Gastroesophageal sphincter (tissue), 4 donors: ENCODE data around the gene ARMH3. TPM values are rescaled to one million over a fixed set of nuclear protein-coding genes. Genes with fewer than 3 reads are reported as not detected.
A peak's percentile ranks its signal among the peaks of the same experiment; 100 is the strongest.

Source experiments
- ATAC-seq: fragments of 150-250 bp; one replicate; pipeline ENCODE4 v1.9.1; 2016; ENCODE audit warnings: mild to moderate bottlenecking, moderate library complexity
- H3K27ac ChIP-seq, 4 donors: fragments of 200-600 bp; sonication (generic) in 3 of 4; 1 replicate in 3 of 4; 2 replicates in 1 of 4; pipeline ENCODE4 v1.5.1; 2016 to 2019
- H3K27me3 ChIP-seq: fragments of 200-600 bp; sonication (generic); one replicate; pipeline ENCODE4 v1.5.1; 2019
- H3K36me3 ChIP-seq, 2 donors: fragments of 200-600 bp; sonication (generic); one replicate each; pipeline ENCODE4 v1.5.1; 2019; ENCODE audit warnings: control low read depth in 1 of 2
- H3K4me1 ChIP-seq, 3 donors: fragments of 200-600 bp; sonication (generic); 1 replicate in 2 of 3; 2 replicates in 1 of 3; pipeline ENCODE4 v1.5.1; 2016 to 2019; ENCODE audit warnings: control low read depth in 2 of 3
- H3K4me3 ChIP-seq, 2 donors: fragments of 200-600 bp; sonication (generic); one replicate each; pipeline ENCODE4 v1.5.1; 2019; ENCODE audit warnings: mild to moderate bottlenecking in 1 of 2, moderate library complexity in 1 of 2
- H3K9me3 ChIP-seq, 3 donors: fragments of 200-600 bp; sonication (generic); one replicate each; pipeline ENCODE4 v1.5.1; 2017 to 2019; ENCODE audit warnings: control low read depth in 2 of 3
- CTCF ChIP-seq, 4 experiments: fragments of 200-600 bp in 2 of 4; fragments of 450-650 bp in 2 of 4; sonication (generic) in 1 of 4; IDR thresholded peaks; one replicate each; pipeline ENCODE4 v1.5.1; 2017 to 2019; ENCODE audit warnings: antibody characterized with exemption in 4 of 4, mild to moderate bottlenecking in 2 of 4, moderate library complexity in 2 of 4
- EP300 ChIP-seq: sonication (generic); formaldehyde crosslinking; IDR thresholded peaks from one replicate; pipeline ENCODE4 v1.6.1; 2017; ENCODE audit warnings: antibody characterized with exemption, mild to moderate bottlenecking
- POLR2A ChIP-seq, 2 donors: fragments of 450-650 bp; IDR thresholded peaks; one replicate each; pipeline ENCODE4 v1.6.1; 2017; ENCODE audit warnings: antibody characterized with exemption in 2 of 2, mild to moderate bottlenecking in 2 of 2, moderate library complexity in 1 of 2
- POLR2AphosphoS5 ChIP-seq: sonication (generic); formaldehyde crosslinking; IDR thresholded peaks from one replicate; pipeline ENCODE4 v1.6.1; 2017; ENCODE audit warnings: antibody characterized with exemption
- WGBS, 2 donors: methylation state at CpG; one replicate each; pipeline ENCODE4 v1.1.5; 2018; ENCODE audit warnings: low coverage in 1 of 2; 5-methylcytosine and 5-hydroxymethylcytosine counted together
- total RNA-seq, 4 donors: library from RNA; depleted of rRNA; stranded (reverse); fragments of >200 nt; gene quantifications; one replicate each; pipeline ENCODE4 v1.1.0, GENCODE V29; 2016

The ARMH3 gene
- total RNA-seq, 4 donors from 2014 or later = 12.4 to 17.2 (median 14.9) TPM

- Histone ChIP-seq H3K9me3 (no peaks in the 10 kb centered on the region), H3K36me3 (no peaks in the 10 kb centered on the region), H3K4me3 (peak overlapping the region in 1 of 2 donors; percentile 43), H3K27ac (no peak overlapping the region), H3K4me1 (peaks cover 0 to 41% (median 13%) of the 10 kb centered on the region in 3 donors), H3K27me3 (no peaks in the 10 kb centered on the region)
- ATAC-seq = peak; percentile 32
- 45 to 49% methylated on average over 5 to 7 of the region's 36 CpGs for WGBS, 2 donors
- TF ChIP-seq POLR2AphosphoS5 = no peak
- TF ChIP-seq POLR2A (IDR thresholded peaks at IDR 0.05) = no peak
- TF ChIP-seq CTCF (IDR thresholded peaks at IDR 0.05) = no peak
- no peak for TF ChIP-seq EP300
These were observed 216.4 kb downstream of the ARMH3 start for GRCh38 chr10:101839416-101840063.

- 100% methylated on average over 1 of the region's 1 CpG; no CpG with 5 or more reads in 1 of the 2 donors for WGBS, 2 donors
- peaks cover 0 to 38% (median 13%) of the 10 kb centered on the region in 3 donors for H3K4me1 ChIP-seq
- no peak overlapping the region for H3K27ac ChIP-seq
These were observed 217.0 kb downstream of the ARMH3 start for GRCh38 chr10:101839002-101839401.

GRCh38 chr10:101838416-101838970, 217.5 kb downstream of the ARMH3 start:
- Histone ChIP-seq H3K27ac (no peak overlapping the region), H3K4me1 (peaks cover 0 to 33% (median 13%) of the 10 kb centered on the region in 3 donors), H3K9me3 (no peaks in the 10 kb centered on the region), H3K4me3 (no peak overlapping the region), H3K36me3 (no peaks in the 10 kb centered on the region), H3K27me3 (no peaks in the 10 kb centered on the region)
- TF ChIP-seq EP300 = no peak
- no peak for TF ChIP-seq POLR2A (IDR thresholded peaks at IDR 0.05)
- TF ChIP-seq POLR2AphosphoS5 = no peak
- no peak for TF ChIP-seq CTCF (IDR thresholded peaks at IDR 0.05)
- ATAC-seq = no peak
- 58 to 100% methylated on average over 1 to 4 of the region's 6 CpGs for WGBS, 2 donors

More at GRCh38 chr10:101839002-101839401, 217.0 kb downstream of the ARMH3 start:
- no peaks in the 10 kb centered on the region for H3K36me3 ChIP-seq
- no peak for ATAC-seq
- H3K9me3 ChIP-seq = no peaks in the 10 kb centered on the region
- no peaks in the 10 kb centered on the region for H3K27me3 ChIP-seq
- H3K4me3 ChIP-seq = no peak overlapping the region
- TF ChIP-seq POLR2AphosphoS5 (no peak), CTCF (IDR thresholded peaks at IDR 0.05) (no peak), POLR2A (IDR thresholded peaks at IDR 0.05) (no peak), EP300 (no peak)

GRCh38 chr10:101837748-101838147, 218.2 kb downstream of the ARMH3 start:
- WGBS, 2 donors = 80 to 100% methylated on average over 1 to 2 of the region's 2 CpGs
- Histone ChIP-seq H3K27ac (no peak overlapping the region), H3K36me3 (no peaks in the 10 kb centered on the region), H3K4me3 (no peak overlapping the region), H3K4me1 (peaks cover 0 to 30% (median 13%) of the 10 kb centered on the region in 3 donors), H3K27me3 (no peaks in the 10 kb centered on the region), H3K9me3 (no peaks in the 10 kb centered on the region)
- no peak for TF ChIP-seq POLR2AphosphoS5
- TF ChIP-seq POLR2A (IDR thresholded peaks at IDR 0.05) = no peak
- no peak for TF ChIP-seq EP300
- ATAC-seq = no peak

GRCh38 chr10:101835362-101835761, 220.6 kb downstream of the ARMH3 start:
- no peak for ATAC-seq
- Histone ChIP-seq H3K36me3 (no peaks in the 10 kb centered on the region), H3K27ac (no peak overlapping the region), H3K4me1 (peaks cover 0 to 25% (median 15%) of the 10 kb centered on the region in 3 donors), H3K27me3 (no peaks in the 10 kb centered on the region), H3K4me3 (no peak overlapping the region), H3K9me3 (no peaks in the 10 kb centered on the region)
- no peak for TF ChIP-seq POLR2AphosphoS5
- no peak for TF ChIP-seq CTCF (IDR thresholded peaks at IDR 0.05)
- no peak for TF ChIP-seq POLR2A (IDR thresholded peaks at IDR 0.05)
- TF ChIP-seq EP300 = no peak
- WGBS, 2 donors = 78 to 90% methylated on average over 2 to 3 of the region's 4 CpGs
